Tibial artery (tissue), 4 donors: ENCODE measurements around the gene SLC37A1.

Experiments used
- DNase-seq, 2 donors: peaks; one replicate each; pipeline ENCODE4 v3.0.0-alpha.2; 2019
- H3K27ac ChIP-seq, 2 donors: fragments of 200-600 bp; sonication (generic) in 1 of 2; 1 replicate in 1 of 2; 2 replicates in 1 of 2; pipeline ENCODE4 v1.5.1; 2018 to 2019; ENCODE audit warnings: mild to moderate bottlenecking in 1 of 2
- H3K27me3 ChIP-seq, 2 donors: fragments of 200-600 bp; sonication (generic) in 1 of 2; one replicate each; pipeline versions ENCODE4 v1.5.1 to v1.6.0; 2016 to 2019
- H3K36me3 ChIP-seq, 3 donors: fragments of 200-600 bp; sonication (generic) in 2 of 3; one replicate each; pipeline ENCODE4 v1.5.1; 2016 to 2019; ENCODE audit warnings: mild to moderate bottlenecking in 2 of 3
- H3K4me1 ChIP-seq, 4 donors: fragments of 200-600 bp; sonication (generic) in 2 of 4; 1 replicate in 3 of 4; 2 replicates in 1 of 4; pipeline ENCODE4 v1.5.1; 2016 to 2019
- H3K4me3 ChIP-seq, 2 donors: fragments of 200-600 bp; sonication (generic) in 1 of 2; 1 replicate in 1 of 2; 2 replicates in 1 of 2; pipeline ENCODE4 v1.5.1; 2018 to 2019; ENCODE audit warnings: mild to moderate bottlenecking in 2 of 2
- H3K9me3 ChIP-seq, 3 donors: fragments of 200-600 bp; sonication (generic) in 1 of 3; one replicate each; pipeline ENCODE4 v1.5.1; 2016 to 2019
- CTCF ChIP-seq, 2 experiments: fragments of 200-600 bp in 1 of 2; fragments of 450-650 bp in 1 of 2; IDR thresholded peaks; one replicate each; pipeline ENCODE4 v1.5.1; 2017 to 2019; ENCODE audit warnings: antibody characterized with exemption in 2 of 2, mild to moderate bottlenecking in 1 of 2, moderate library complexity in 1 of 2
- intact Hi-C: fragments of 100-400 bp; cut with DNase I; formaldehyde crosslinking; loops from one replicate; pipeline ENCODE4 v1.15.0; 2023; ENCODE audit warnings: low total_unique reads

Gene SLC37A1

GRCh38 chr21:42595283-42596187 is 81.9 kb downstream of the SLC37A1 start:
- Histone ChIP-seq H3K4me3 (no peak overlapping the region), H3K9me3 (peaks cover 0 to 10% (median 0%) of the 10 kb centered on the region in 3 donors), H3K27me3 (peaks cover 0 to 35% of the 10 kb centered on the region in 2 donors), H3K4me1 (peaks cover 0 to 12% (median 10%) of the 10 kb centered on the region in 4 donors), H3K27ac (no peak overlapping the region), H3K36me3 (no peaks in the 10 kb centered on the region)
- no peak for DNase-seq
- no peak for TF ChIP-seq CTCF (IDR thresholded peaks at IDR 0.05)
- intact Hi-C loops = no loop called here

GRCh38 chr21:42596657-42597056 is 83.0 kb downstream of the SLC37A1 start:
- DNase-seq = no peak
- peaks cover 0 to 38% of the 10 kb centered on the region in 2 donors for H3K27me3 ChIP-seq
- intact Hi-C loops = no loop called here
- H3K36me3 ChIP-seq = no peaks in the 10 kb centered on the region
- peaks cover 0 to 10% (median 0%) of the 10 kb centered on the region in 3 donors for H3K9me3 ChIP-seq
- H3K27ac ChIP-seq = no peak overlapping the region
- H3K4me3 ChIP-seq = no peak overlapping the region
- H3K4me1 ChIP-seq = peaks cover 0 to 12% (median 10%) of the 10 kb centered on the region in 4 donors
- no peak for TF ChIP-seq CTCF (IDR thresholded peaks at IDR 0.05)

- no peak overlapping the region for H3K4me3 ChIP-seq
- no peak for TF ChIP-seq CTCF (IDR thresholded peaks at IDR 0.05)
- peaks cover 0 to 12% (median 10%) of the 10 kb centered on the region in 4 donors for H3K4me1 ChIP-seq
- peaks cover 0 to 10% (median 0%) of the 10 kb centered on the region in 3 donors for H3K9me3 ChIP-seq
- H3K36me3 ChIP-seq = no peaks in the 10 kb centered on the region
- intact Hi-C loops = no loop called here
- peaks cover 0 to 34% of the 10 kb centered on the region in 2 donors for H3K27me3 ChIP-seq
- H3K27ac ChIP-seq = no peak overlapping the region
- DNase-seq = no peak
Measured at GRCh38 chr21:42597487-42598158, 84.0 kb downstream of the SLC37A1 start.

- TF ChIP-seq CTCF (IDR thresholded peaks at IDR 0.05) = no peak
- no peak overlapping the region for H3K27ac ChIP-seq
- no peaks in the 10 kb centered on the region for H3K36me3 ChIP-seq
- DNase-seq = no peak
- no peak overlapping the region for H3K4me3 ChIP-seq
- peaks cover 0 to 10% (median 0%) of the 10 kb centered on the region in 3 donors for H3K9me3 ChIP-seq
- intact Hi-C loops = no loop called here
- H3K4me1 ChIP-seq = peaks cover 0 to 9% (median 7%) of the 10 kb centered on the region in 4 donors
- H3K27me3 ChIP-seq = peaks cover 0 to 28% of the 10 kb centered on the region in 2 donors
Measured at GRCh38 chr21:42598159-42598735, 84.6 kb downstream of the SLC37A1 start.

GRCh38 chr21:42599486-42599885 is 85.8 kb downstream of the SLC37A1 start:
- intact Hi-C loops = no loop called here
- no peak for DNase-seq

More at GRCh38 chr21:42599486-42599885, 85.8 kb downstream of the SLC37A1 start:
- H3K27me3 ChIP-seq = peaks cover 0 to 20% of the 10 kb centered on the region in 2 donors
- peaks cover 0 to 6% (median 4%) of the 10 kb centered on the region in 4 donors for H3K4me1 ChIP-seq
- H3K9me3 ChIP-seq = peaks cover 0 to 13% (median 0%) of the 10 kb centered on the region in 3 donors
- H3K27ac ChIP-seq = no peak overlapping the region
- no peak for TF ChIP-seq CTCF (IDR thresholded peaks at IDR 0.05)
- no peaks in the 10 kb centered on the region for H3K36me3 ChIP-seq
- no peak overlapping the region for H3K4me3 ChIP-seq
